ENCODE data around the gene LAMA2.

LAMA2 gene

DNA sequence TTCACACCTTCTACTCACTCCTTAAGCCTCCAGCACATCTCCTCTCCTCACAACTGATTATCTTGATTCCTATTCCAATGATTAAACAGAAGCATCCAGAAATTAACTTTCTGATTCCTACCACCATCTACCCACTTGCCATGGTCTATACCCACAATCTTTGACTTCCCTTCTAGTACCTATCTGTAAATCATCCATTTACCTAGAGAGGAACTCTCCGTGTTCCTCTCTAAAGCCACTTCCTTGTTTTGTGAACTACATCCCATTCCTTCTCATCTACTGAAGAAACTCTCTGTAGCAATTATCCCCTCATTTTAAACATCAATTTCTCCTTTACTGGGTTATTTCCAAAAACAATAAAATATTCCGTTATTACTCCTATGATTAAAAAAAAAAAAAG, 659.8 kb downstream of the LAMA2 start:
- intact Hi-C loops (cut with DNase I), result no loop called here

GRCh38 chr6:129543981-129544380, 661.0 kb downstream of the LAMA2 start:
- no peak for DNase-seq
- intact Hi-C loops (cut with DNase I), result no loop called here

More for the DNA sequence above, 659.8 kb downstream of the LAMA2 start:
- DNase-seq, result no peak

DNA sequence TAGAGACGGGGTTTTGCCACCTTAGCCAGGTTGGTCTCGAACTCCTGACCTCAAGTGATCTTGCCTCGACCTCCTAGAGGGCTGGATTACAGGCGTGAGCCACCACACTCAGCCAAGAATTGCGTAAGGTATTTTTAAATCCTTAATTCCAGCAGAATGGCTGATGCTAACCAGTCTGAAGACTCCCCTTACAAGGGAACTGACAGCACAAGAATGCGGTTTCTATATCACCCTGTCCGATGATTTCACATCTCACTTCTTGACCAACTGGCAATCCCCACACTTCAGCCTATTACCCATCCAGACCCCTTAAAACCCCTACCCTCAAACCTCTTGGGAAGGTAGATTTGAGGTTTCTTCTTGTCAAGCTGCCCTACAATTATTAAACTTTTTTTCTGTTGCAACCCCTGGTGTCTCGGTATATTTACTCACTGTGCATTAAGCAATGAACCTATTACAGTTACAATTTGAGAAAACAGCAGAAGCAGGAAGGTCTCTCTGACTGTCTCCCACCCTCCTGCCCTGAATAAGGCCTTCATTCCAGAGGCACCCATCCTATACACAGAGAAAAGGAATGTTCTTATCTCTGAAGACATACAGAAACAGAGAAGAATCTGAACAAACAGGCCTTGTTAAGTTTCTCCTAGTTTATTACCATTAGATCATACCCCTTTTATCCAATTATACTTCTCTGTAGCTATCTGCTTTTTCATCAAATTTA, 662.1 kb downstream of the LAMA2 start:
- no peak for DNase-seq
- intact Hi-C loops (cut with DNase I), result no loop called here

GRCh38 chr6:129546702-129547101, 663.8 kb downstream of the LAMA2 start:
- no peak for DNase-seq
- intact Hi-C loops (cut with DNase I), result no loop called here

GRCh38 chr6:129551486-129551885, 668.5 kb downstream of the LAMA2 start:
- intact Hi-C loops (cut with DNase I), result no loop called here
- no peak for DNase-seq

GRCh38 chr6:129552413-129552812, 669.5 kb downstream of the LAMA2 start:
- no peak for DNase-seq

DNA sequence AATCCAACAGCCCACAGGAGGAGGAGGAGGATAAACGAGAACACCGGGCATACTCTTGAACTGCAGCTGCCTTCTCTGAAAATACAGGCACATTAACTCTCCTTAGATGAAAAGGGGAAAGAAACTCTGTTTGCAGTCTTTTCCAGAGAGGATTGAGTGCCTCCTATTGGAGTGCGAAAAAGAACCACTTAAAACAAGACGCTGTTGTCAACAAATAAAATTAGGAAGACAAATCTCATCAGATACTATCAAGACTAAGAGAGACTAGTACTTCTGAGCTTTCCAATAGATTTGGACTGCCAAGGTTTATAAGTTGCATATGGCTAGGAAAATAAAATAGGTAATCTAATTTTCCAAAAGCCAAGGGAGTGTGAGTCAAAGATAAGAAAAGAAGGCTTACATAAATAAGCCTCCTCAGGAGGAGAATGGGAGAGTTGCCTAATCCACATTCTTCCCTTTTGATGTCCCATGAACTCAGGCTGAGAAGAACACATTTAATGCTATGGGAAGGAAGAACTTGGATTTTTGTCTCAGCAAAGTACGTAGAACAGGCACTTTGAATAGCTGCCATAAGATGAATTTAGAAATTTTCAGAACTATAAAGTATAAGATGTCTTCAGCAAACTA, 672.4 kb downstream of the LAMA2 start:
- no peak for DNase-seq
- intact Hi-C loops (cut with DNase I), result no loop called here

More at GRCh38 chr6:129552413-129552812, 669.5 kb downstream of the LAMA2 start:
- intact Hi-C loops (cut with DNase I), result no loop called here

- intact Hi-C loops (cut with DNase I), result no loop called here
- no peak for DNase-seq
These were observed 675.3 kb downstream of the LAMA2 start for GRCh38 chr6:129558248-129558647.

GRCh38 chr6:129565366-129565765, 682.4 kb downstream of the LAMA2 start:
- intact Hi-C loops (cut with DNase I), result loop anchor here (5.0 kb wide), 1 partner anchor 68 kb away; no protein-coding TSS in a partner anchor
- no peak for DNase-seq

DNA sequence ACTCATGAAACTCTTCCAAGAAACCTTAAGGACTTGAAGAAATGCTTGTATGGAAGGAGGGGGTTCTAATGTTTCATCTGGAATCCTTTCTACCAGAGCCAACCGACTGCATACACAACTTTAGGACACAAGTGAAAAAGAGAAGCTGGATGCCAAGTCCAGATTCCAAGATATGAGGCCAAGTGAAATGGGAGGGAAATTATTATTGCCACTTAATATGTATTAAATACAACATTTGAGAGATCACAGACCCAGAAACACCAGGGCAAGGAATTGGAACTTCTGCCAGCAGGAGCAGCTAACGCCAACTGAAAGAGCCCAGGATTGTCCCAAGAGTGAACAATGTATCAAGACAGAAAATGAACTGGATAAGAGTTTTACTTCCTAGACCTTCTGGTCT, 682.9 kb downstream of the LAMA2 start:
- no peak for DNase-seq
- intact Hi-C loops (cut with DNase I), result loop anchor here (5.0 kb wide), 1 partner anchor 69 kb away; no protein-coding TSS in a partner anchor
